Nephron progenitor cell (in vitro differentiated cells): Measurements from ENCODE around the gene DGKD.

Experiments used
- DNase-seq: peaks from one replicate; pipeline ENCODE4 v3.0.0; 2021
- H3K27ac Mint-ChIP-seq: 2 replicates; pipeline ENCODE4 v1.8.0; 2021; ENCODE audit warnings: mild to moderate bottlenecking, moderate library complexity, mixed read lengths
- H3K27me3 Mint-ChIP-seq: 2 replicates; pipeline ENCODE4 v1.8.0; 2021; ENCODE audit warnings: mild to moderate bottlenecking, low read depth, mixed read lengths; ENCODE audit not compliant: poor library complexity
- H3K36me3 Mint-ChIP-seq: 2 replicates; pipeline ENCODE4 v1.8.0; 2021; ENCODE audit warnings: low read depth, mixed read lengths
- H3K4me1 Mint-ChIP-seq: 2 replicates; pipeline ENCODE4 v1.8.0; 2021; ENCODE audit warnings: mixed read lengths
- H3K4me3 Mint-ChIP-seq: 2 replicates; pipeline ENCODE4 v1.8.0; 2021; ENCODE audit warnings: mild to moderate bottlenecking, moderate library complexity, mixed read lengths
- H3K9me3 Mint-ChIP-seq: 2 replicates; pipeline ENCODE4 v1.8.0; 2021; ENCODE audit warnings: mild to moderate bottlenecking, moderate library complexity, mixed read lengths
- TF ChIP-seq, protein P1 (sequence below): fragments of 200-600 bp; sonication (generic); IDR thresholded peaks from 2 replicates; pipeline ENCODE4 v1.5.0; 2021; ENCODE audit warnings: antibody characterized with exemption

The DGKD gene

DNA sequence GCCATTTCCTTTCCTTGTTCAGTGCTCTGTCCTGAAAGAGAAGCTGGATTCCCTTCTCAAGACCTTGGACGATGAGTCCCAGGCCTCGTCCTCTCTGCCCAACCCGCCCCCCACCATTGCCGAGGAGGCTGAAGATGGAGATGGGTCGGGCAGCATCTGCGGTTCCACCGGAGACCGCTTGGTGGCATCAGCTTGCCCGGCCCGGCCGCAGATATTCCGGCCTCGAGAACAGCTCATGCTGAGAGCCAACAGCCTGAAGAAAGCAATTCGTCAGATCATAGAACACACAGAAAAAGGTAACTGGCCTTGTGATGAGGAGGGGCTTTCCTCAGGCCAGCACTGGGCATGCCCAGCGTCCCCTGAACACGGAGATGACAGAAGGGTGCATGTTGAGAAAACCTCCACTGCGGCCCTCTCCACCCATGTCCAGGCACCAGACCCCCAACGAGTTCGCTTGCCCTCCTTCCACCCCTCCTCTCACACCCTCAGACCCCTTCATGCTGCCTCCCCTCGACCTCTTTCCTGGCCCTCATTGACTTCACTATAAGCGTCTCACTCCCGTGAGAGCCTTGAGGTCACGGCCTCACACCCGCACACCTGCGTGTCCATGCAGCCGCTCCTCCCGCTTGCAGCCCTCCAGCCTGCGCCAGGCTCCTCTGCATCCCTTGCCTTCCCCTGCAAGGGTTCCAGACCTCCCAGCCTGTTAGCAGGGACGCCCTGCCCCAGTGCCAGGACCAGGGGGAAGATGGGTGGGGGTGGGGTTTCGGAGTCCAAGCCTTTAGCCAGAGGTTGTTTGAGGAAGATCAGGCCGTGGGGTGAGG, 95.0 kb downstream of the DGKD start:
- peak; percentile 76 for DNase-seq
- Mint-ChIP-seq H3K4me3 (no peak overlapping the region), H3K27me3 (no peaks in the 10 kb centered on the region), H3K36me3 (peaks cover 57% of the 10 kb centered on the region), H3K4me1 (peaks cover 20% of the 10 kb centered on the region), H3K9me3 (no peaks in the 10 kb centered on the region), H3K27ac (peak overlapping the region; percentile 57)
- TF ChIP-seq, protein P1, sequence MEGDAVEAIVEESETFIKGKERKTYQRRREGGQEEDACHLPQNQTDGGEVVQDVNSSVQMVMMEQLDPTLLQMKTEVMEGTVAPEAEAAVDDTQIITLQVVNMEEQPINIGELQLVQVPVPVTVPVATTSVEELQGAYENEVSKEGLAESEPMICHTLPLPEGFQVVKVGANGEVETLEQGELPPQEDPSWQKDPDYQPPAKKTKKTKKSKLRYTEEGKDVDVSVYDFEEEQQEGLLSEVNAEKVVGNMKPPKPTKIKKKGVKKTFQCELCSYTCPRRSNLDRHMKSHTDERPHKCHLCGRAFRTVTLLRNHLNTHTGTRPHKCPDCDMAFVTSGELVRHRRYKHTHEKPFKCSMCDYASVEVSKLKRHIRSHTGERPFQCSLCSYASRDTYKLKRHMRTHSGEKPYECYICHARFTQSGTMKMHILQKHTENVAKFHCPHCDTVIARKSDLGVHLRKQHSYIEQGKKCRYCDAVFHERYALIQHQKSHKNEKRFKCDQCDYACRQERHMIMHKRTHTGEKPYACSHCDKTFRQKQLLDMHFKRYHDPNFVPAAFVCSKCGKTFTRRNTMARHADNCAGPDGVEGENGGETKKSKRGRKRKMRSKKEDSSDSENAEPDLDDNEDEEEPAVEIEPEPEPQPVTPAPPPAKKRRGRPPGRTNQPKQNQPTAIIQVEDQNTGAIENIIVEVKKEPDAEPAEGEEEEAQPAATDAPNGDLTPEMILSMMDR = peak; percentile 77

DNA sequence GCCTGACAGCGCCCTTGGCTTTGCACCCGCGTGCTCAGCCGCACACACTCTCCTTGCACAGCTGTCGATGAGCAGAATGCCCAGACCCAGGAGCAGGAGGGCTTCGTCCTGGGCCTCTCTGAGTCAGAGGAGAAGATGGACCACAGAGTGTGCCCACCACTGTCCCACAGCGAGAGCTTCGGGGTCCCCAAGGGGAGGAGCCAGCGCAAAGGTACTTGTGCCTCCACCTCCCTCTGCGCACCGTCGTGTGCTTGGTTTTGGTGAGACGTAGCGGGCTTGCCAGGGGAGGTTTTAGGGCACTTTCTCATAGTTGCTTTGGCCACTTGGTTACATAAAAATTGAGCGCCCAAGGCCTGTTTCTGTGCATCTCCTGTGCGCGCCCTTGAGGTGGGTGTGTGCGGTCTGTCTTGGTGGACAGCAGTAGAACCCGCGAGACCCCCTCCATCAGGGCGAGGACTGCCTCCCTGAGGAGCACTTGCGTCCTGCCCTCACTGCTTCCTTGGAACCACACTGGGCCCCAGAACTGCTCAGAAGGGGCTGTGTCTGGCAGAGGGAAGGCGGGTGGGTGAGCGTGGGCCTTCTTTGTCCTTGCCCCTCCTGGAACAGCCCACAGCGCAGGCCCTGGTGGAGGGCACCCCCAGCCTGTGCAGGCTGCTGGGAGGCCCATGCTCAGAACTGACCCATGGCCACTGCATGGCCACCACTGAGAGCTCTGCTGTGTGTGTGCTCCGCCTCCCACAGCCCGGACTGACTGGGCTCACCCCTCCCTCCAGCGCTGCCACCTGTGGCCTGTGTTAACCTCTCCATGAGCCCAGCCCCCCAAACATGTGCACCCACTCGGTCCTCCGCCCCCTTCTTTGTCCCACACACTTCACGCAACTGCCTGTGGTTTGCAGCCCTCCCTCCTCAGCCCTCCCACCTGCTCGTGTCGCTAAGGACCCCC, 95.9 kb downstream of the DGKD start:
- Mint-ChIP-seq H3K4me1 (peaks cover 17% of the 10 kb centered on the region), H3K4me3 (no peak overlapping the region), H3K27me3 (no peaks in the 10 kb centered on the region), H3K9me3 (no peaks in the 10 kb centered on the region), H3K36me3 (peaks cover 55% of the 10 kb centered on the region), H3K27ac (no peak overlapping the region)
- TF ChIP-seq, protein P1 = no peak
- no peak for DNase-seq

DNA sequence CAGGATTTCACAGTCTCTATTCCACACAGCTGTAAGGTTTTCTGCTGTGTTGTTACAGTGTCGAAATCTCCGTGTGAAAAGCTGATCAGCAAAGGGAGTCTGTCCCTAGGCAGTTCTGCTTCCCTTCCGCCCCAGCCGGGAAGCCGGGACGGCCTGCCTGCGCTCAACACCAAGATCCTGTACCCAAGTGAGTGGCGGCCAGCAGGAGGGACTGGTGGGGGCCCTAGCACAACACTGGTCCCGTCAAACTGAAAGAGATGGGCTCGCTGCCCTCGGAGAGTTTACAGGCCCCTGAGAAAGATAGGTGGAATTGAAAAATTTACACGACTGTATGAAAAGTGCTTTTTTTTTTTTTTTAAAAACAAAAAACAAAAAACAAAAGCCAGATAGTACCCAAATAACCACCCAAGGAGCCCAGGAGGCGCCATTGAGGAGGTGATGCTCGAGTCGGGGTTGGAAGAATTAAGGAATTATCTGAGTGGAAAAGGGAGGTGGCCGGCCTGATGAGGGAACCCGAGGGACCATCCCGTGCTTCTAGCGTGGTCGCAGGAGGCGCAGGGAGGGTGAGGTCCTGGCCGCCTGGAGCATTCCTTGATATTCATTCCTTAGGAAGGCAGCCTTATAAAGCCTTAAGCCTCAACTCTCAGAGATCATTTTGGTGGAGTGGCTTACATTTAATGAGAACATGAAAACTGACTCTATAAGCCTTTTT, 96.7 kb downstream of the DGKD start:
- H3K36me3 Mint-ChIP-seq = peaks cover 62% of the 10 kb centered on the region
- peaks cover 17% of the 10 kb centered on the region for H3K4me1 Mint-ChIP-seq
- DNase-seq = no peak
- no peaks in the 10 kb centered on the region for H3K27me3 Mint-ChIP-seq
- H3K4me3 Mint-ChIP-seq = no peak overlapping the region
- H3K27ac Mint-ChIP-seq = no peak overlapping the region
- no peaks in the 10 kb centered on the region for H3K9me3 Mint-ChIP-seq
- TF ChIP-seq, protein P1 = no peak

DNA sequence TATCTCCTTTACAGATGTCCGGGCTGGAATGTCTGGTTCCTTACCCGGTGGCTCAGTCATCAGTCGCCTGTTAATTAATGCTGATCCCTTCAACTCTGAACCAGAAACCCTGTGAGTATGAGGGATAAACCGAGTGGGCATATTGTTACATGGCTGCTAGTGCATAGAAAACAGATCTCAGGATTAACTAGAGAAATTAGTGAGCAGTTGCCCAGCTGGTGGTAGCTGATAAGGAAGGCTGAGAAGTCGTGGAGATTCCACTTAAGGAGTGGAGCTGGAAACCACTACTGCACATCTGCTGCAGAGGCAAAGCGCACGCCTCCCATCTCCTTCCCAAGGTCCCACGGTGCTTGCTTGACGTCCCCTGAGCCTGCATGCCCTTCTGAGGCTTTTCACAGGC, 97.7 kb downstream of the DGKD start:
- no peak for DNase-seq
- H3K4me1 Mint-ChIP-seq = peaks cover 17% of the 10 kb centered on the region
- TF ChIP-seq, protein P1 = no peak
- H3K9me3 Mint-ChIP-seq = no peaks in the 10 kb centered on the region
- no peak overlapping the region for H3K27ac Mint-ChIP-seq
- H3K4me3 Mint-ChIP-seq = no peak overlapping the region
- H3K36me3 Mint-ChIP-seq = peaks cover 60% of the 10 kb centered on the region
- H3K27me3 Mint-ChIP-seq = no peaks in the 10 kb centered on the region

DNA sequence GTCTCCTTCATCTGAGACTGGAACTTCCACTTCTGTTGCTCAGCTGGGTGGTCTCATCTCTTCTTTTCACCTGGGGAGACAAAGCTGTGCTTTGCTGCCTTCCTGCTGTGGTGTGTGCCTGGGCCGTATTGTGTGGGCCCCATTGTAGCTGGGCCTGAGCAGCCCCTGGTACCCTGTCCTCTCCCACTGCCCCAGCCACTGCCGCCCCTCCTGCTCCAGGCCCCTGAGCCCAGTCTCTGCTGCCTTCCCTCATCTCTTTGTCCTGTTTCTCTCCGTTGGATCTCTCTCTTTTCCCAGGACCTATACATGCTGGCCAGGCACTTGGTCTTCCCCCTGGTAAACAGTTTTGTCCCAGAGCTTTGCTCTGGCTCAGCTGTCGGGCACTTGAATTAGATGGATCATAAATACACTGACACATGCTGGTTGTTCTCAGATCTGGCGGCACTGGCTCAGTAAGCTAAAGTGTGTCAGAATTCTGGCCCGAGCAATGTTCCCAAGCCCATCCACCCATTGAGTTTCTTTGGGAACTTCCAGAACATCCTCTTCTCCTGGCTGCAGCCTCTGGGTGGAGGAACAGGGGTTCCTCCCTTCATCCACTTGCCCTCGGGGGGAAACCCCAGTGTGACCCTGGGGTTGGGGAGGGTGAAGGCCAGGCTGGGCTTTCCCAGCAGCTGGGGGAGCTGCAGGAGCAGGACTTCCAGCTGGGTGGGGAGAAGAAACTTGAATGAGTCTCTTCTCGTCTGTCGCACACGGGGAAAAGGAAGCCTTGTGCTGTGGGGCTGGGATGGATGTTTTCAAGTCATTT, 99.0 kb downstream of the DGKD start:
- Mint-ChIP-seq H3K4me3 (no peak overlapping the region), H3K4me1 (peaks cover 12% of the 10 kb centered on the region), H3K27ac (peak overlapping the region; percentile 21)

More for the DNA sequence above, 99.0 kb downstream of the DGKD start:
- no peak for DNase-seq
- Mint-ChIP-seq H3K36me3 (peaks cover 63% of the 10 kb centered on the region), H3K27me3 (no peaks in the 10 kb centered on the region), H3K9me3 (no peaks in the 10 kb centered on the region)
- TF ChIP-seq, protein P1 = no peak
